Left lung (tissue), 10 donors: ENCODE measurements around the gene DGKQ. TPM values are rescaled to one million over a fixed set of nuclear protein-coding genes. Genes with fewer than 3 reads are reported as not detected.
A peak's percentile ranks its signal among the peaks of the same experiment; 100 is the strongest.

Experiments used
- ATAC-seq: fragments of 200-7000 bp; cut with Tn5 transposase; one replicate; pipeline ENCODE4 v1.9.1; 2020; ENCODE audit warnings: moderate library complexity
- DNase-seq, 4 donors: peaks; one replicate each; pipeline ENCODE4 v3.0.0-alpha.2; 2013 to 2020
- H3K27ac ChIP-seq, 2 donors: fragments of 200-600 bp; sonication (generic) in 1 of 2; one replicate each; pipeline versions ENCODE4 v1.5.0 to v1.8.0; 2020 to 2021
- H3K27me3 ChIP-seq, 2 donors: fragments of 200-600 bp; sonication (generic) in 1 of 2; one replicate each; pipeline versions ENCODE4 v1.5.0 to v1.8.0; 2020 to 2021
- H3K36me3 ChIP-seq, 2 donors: fragments of 200-600 bp; sonication (generic) in 1 of 2; one replicate each; pipeline versions ENCODE4 v1.5.0 to v1.8.0; 2020 to 2021
- H3K4me1 ChIP-seq, 2 donors: fragments of 200-600 bp; one replicate each; pipeline ENCODE4 v1.8.0; 2021
- H3K4me3 ChIP-seq, 2 donors: fragments of 200-600 bp; sonication (generic) in 1 of 2; one replicate each; pipeline versions ENCODE4 v1.5.0 to v1.8.0; 2020 to 2021; ENCODE audit warnings: mild to moderate bottlenecking in 1 of 2
- H3K9me3 ChIP-seq, 2 donors: fragments of 200-600 bp; sonication (generic) in 1 of 2; one replicate each; pipeline versions ENCODE4 v1.5.0 to v1.8.0; 2020 to 2021
- CTCF ChIP-seq, 2 donors: fragments of 200-600 bp; sonication (generic) in 1 of 2; IDR thresholded peaks; one replicate each; pipeline versions ENCODE4 v1.5.0 to v1.8.0; 2021; ENCODE audit warnings: antibody characterized with exemption in 2 of 2
- intact Hi-C, 2 donors: fragments of 100-400 bp; cut with DNase I; formaldehyde crosslinking; loops; one replicate each; pipeline versions ENCODE4 v1.11.2 to v1.14.2; 2022
- polyA plus RNA-seq, 6 donors: library from polyadenylated mRNA; unstranded; fragments of 120-200 nt; gene quantifications; one replicate each; pipeline ENCODE4 v1.2.1, GENCODE V29; 2013; ENCODE audit not compliant: insufficient read length in 6 of 6
- total RNA-seq, 2 donors: library from RNA; stranded (reverse); fragmentation: NEBNext Ultra II Directional; extraction: Animal tissue kit (Norgen Biotek cat#: 25700); gene quantifications; one replicate each; pipeline ENCODE4 v1.2.1, GENCODE V29; 2021
- donor health status: DM: no; HTN: yes; CAD: no.
- donor health status: DM: no; HTN: no; CAD: no.

The DGKQ gene
- total and polyA plus RNA-seq, 8 donors = 5.0 to 19.8 (median 6.7) TPM

GRCh38 chr4:960636-961350 lies 12.6 kb downstream of the DGKQ start:
- H3K4me3 ChIP-seq = no peak overlapping the region
- no peaks in the 10 kb centered on the region for H3K9me3 ChIP-seq
- peaks cover 0 to 94% of the 10 kb centered on the region in 2 donors for H3K36me3 ChIP-seq
- no peak overlapping the region for H3K27ac ChIP-seq
- no peak for TF ChIP-seq CTCF (IDR thresholded peaks at IDR 0.05)
- no peaks in the 10 kb centered on the region for H3K27me3 ChIP-seq
- intact Hi-C loops = no loop called here
- H3K4me1 ChIP-seq = no peaks in the 10 kb centered on the region
- ATAC-seq = no peak
- DNase-seq = peak in 1 of 4 donors; percentile 75

GRCh38 chr4:960140-960635 lies 13.2 kb downstream of the DGKQ start:
- DNase-seq (peak in 2 of 4 donors; percentile 20 to 51), ATAC-seq (no peak)
- intact Hi-C loops = no loop called here
- no peak overlapping the region for H3K4me3 ChIP-seq
- no peaks in the 10 kb centered on the region for H3K9me3 ChIP-seq
- no peak overlapping the region for H3K27ac ChIP-seq
- peaks cover 0 to 94% of the 10 kb centered on the region in 2 donors for H3K36me3 ChIP-seq
- no peaks in the 10 kb centered on the region for H3K4me1 ChIP-seq
- H3K27me3 ChIP-seq = no peaks in the 10 kb centered on the region
- TF ChIP-seq CTCF (IDR thresholded peaks at IDR 0.05) = no peak

GRCh38 chr4:959338-960139 lies 13.8 kb downstream of the DGKQ start:
- DNase-seq (peak in 2 of 4 donors; percentile 27 to 59), ATAC-seq (no peak)
- Histone ChIP-seq H3K27me3 (no peaks in the 10 kb centered on the region), H3K4me3 (no peak overlapping the region), H3K9me3 (no peaks in the 10 kb centered on the region), H3K4me1 (no peaks in the 10 kb centered on the region), H3K36me3 (peaks cover 0 to 92% of the 10 kb centered on the region in 2 donors), H3K27ac (no peak overlapping the region)
- TF ChIP-seq CTCF (IDR thresholded peaks at IDR 0.05) = no peak
- intact Hi-C loops = no loop called here

GRCh38 chr4:958696-959337 lies 14.6 kb downstream of the DGKQ start:
- H3K4me3 ChIP-seq = no peak overlapping the region
- no peaks in the 10 kb centered on the region for H3K9me3 ChIP-seq
- intact Hi-C loops = no loop called here
- peak in 1 of 4 donors; percentile 19 for DNase-seq
- ATAC-seq = no peak
- H3K27me3 ChIP-seq = no peaks in the 10 kb centered on the region
- H3K27ac ChIP-seq = no peak overlapping the region
- TF ChIP-seq CTCF (IDR thresholded peaks at IDR 0.05) = no peak
- no peaks in the 10 kb centered on the region for H3K4me1 ChIP-seq
- H3K36me3 ChIP-seq = peaks cover 0 to 92% of the 10 kb centered on the region in 2 donors

GRCh38 chr4:958314-958665 lies 15.1 kb downstream of the DGKQ start:
- ATAC-seq = no peak
- no peaks in the 10 kb centered on the region for H3K27me3 ChIP-seq
- H3K4me1 ChIP-seq = no peaks in the 10 kb centered on the region
- no peaks in the 10 kb centered on the region for H3K9me3 ChIP-seq
- intact Hi-C loops = no loop called here
- peaks cover 0 to 92% of the 10 kb centered on the region in 2 donors for H3K36me3 ChIP-seq
- H3K27ac ChIP-seq = no peak overlapping the region
- peak in 1 of 4 donors; percentile 30 for DNase-seq
- H3K4me3 ChIP-seq = no peak overlapping the region
- no peak for TF ChIP-seq CTCF (IDR thresholded peaks at IDR 0.05)
